K562 (cell line): ENCODE data around the gene DDIT3. TPM values are rescaled to one million over a fixed set of nuclear protein-coding genes. Genes with fewer than 3 reads are reported as not detected.

Experiments used
- ATAC-seq: fragments of 200-7000 bp; cut with Tn5 transposase; 3 replicates; pipeline ENCODE4 v1.9.1; 2020; ENCODE audit warnings: moderate library complexity
- BruUV-seq: library from RNA; stranded (reverse); fragments of 400-500 nt; replicated peaks from 2 replicates; lab custom pipeline; 2021; lab: Mats Ljungman, UMichigan
- CTCF ChIA-PET: fragments of 300-600 bp; formaldehyde crosslinking; extraction: SDS; loops from one replicate; lab custom pipeline; 2021; ENCODE audit warnings: low intra/inter-chr PET ratio; lab: Yijun Ruan, JAX
- POLR2A ChIA-PET: fragments of 300-600, 350-650 bp; sonication (Branson Sonifier 250); formaldehyde crosslinking; extraction: SDS; loops from one replicate; lab custom pipeline; 2021; ENCODE audit warnings: antibody characterized with exemption, inconsistent platforms; lab: Yijun Ruan, JAX
- DNase-seq, 4 experiments: peaks; one replicate each; pipeline versions ENCODE4 v3.0.0 to v3.0.0-alpha.2; 2011 to 2018; ENCODE audit warnings: low spot score in 3 of 4, mixed read lengths in 3 of 4; ENCODE audit errors: extremely low read depth in 1 of 4
- FAIRE-seq: peaks from 2 replicates; lab custom pipeline; 2011; peaks lifted over from hg19 to GRCh38; lab: Jason Lieb, UNC
- H2AFZ ChIP-seq: 2 replicates; pipeline ENCODE4 v1.6.0; 2011; ENCODE audit warnings: low read depth, low read length, control low read depth, inconsistent platforms
- H3K27ac ChIP-seq: fragments of 200-600 bp; 3 replicates; pipeline ENCODE4 v1.8.0; 2011; ENCODE audit warnings: low read depth, mild to moderate bottlenecking, control low read depth, inconsistent platforms, low read length, moderate library complexity, mixed read lengths; ENCODE audit errors: extremely low read depth
- H3K27me3 ChIP-seq, 2 experiments: fragments of 300-600 bp in 1 of 2; 2 replicates in 1 of 2; 3 replicates in 1 of 2; pipeline versions ENCODE4 v1.6.0 to v1.8.0; 2011; ENCODE audit warnings: inconsistent platforms in 2 of 2, low read length in 2 of 2, mild to moderate bottlenecking in 1 of 2, mixed read lengths in 1 of 2, moderate library complexity in 1 of 2; ENCODE audit not compliant: control insufficient read depth in 2 of 2, insufficient read depth in 2 of 2
- H3K36me3 ChIP-seq: fragments of 300-600 bp; 3 replicates; pipeline ENCODE4 v1.8.0; 2011; ENCODE audit warnings: mild to moderate bottlenecking, low read length, inconsistent platforms; ENCODE audit not compliant: control insufficient read depth, insufficient read depth
- H3K4me1 ChIP-seq, 2 experiments: fragments of 200-600 bp in 1 of 2; replicated peaks in 1 of 2; 2 replicates in 1 of 2; 3 replicates in 1 of 2; pipeline versions ENCODE4 v1.5.1 to v1.8.0; 2011; ENCODE audit warnings: inconsistent platforms in 2 of 2, low read length in 2 of 2, mild to moderate bottlenecking in 1 of 2, mixed read lengths in 1 of 2, moderate library complexity in 1 of 2; ENCODE audit not compliant: control insufficient read depth in 2 of 2, insufficient read depth in 2 of 2
- H3K4me2 ChIP-seq: 2 replicates; pipeline ENCODE4 v1.6.1; 2011; ENCODE audit warnings: low read length, control low read depth, inconsistent platforms, mixed read lengths; ENCODE audit not compliant: insufficient read depth
- H3K4me3 ChIP-seq: fragments of 200-600 bp; sonication (generic), shearing (Covaris generic); 2 replicates; pipeline ENCODE4 v1.5.1; 2016; ENCODE audit warnings: control low read depth, inconsistent platforms
- H3K79me2 ChIP-seq: fragments of 200-600 bp; 3 replicates; pipeline ENCODE4 v1.8.0; 2011; ENCODE audit warnings: low read length, inconsistent platforms; ENCODE audit not compliant: control insufficient read depth, insufficient read depth
- H3K9ac ChIP-seq, 2 experiments: 2 replicates each; pipeline versions ENCODE4 v1.6.0 to v1.6.1; 2011; ENCODE audit warnings: low read depth in 2 of 2, low read length in 2 of 2, control low read depth in 1 of 2, inconsistent platforms in 1 of 2, mild to moderate bottlenecking in 1 of 2, mixed read lengths in 1 of 2; ENCODE audit not compliant: insufficient read depth in 1 of 2
- H3K9me1 ChIP-seq: one replicate; pipeline ENCODE4 v1.6.0; 2011; ENCODE audit warnings: inconsistent platforms, mild to moderate bottlenecking, low read length, moderate library complexity; ENCODE audit not compliant: control insufficient read depth, insufficient read depth
- H3K9me3 ChIP-seq: replicated peaks from 2 replicates; pipeline ENCODE4 v1.5.1; 2011; ENCODE audit warnings: low read depth, low read length, inconsistent platforms; ENCODE audit not compliant: control insufficient read depth, insufficient read depth
- H4K20me1 ChIP-seq: replicated peaks from 2 replicates; pipeline ENCODE4 v1.6.1; 2011; ENCODE audit warnings: low read length, inconsistent platforms, mixed read lengths; ENCODE audit not compliant: control insufficient read depth, insufficient read depth
- ELF1 ChIP-seq: fragments of 200-800 bp; sonication (Bioruptor generic); IDR thresholded peaks from 2 replicates; pipeline ENCODE4 v1.6.1; 2016; ENCODE audit warnings: missing genetic modification characterization, missing compliant biosample characterization
- KAT2B ChIP-seq: IDR thresholded peaks from one replicate; pipeline ENCODE4 v1.6.1; 2012; ENCODE audit warnings: low read depth, mild to moderate bottlenecking, control low read depth, inconsistent platforms, low read length, moderate library complexity
- MECOM ChIP-seq: fragments of 250-450 bp; sonication (Bioruptor Pico); IDR thresholded peaks from 2 replicates; pipeline ENCODE4 v1.8.0; 2022; ENCODE audit warnings: inconsistent platforms
- ZBED1 ChIP-seq: IDR thresholded peaks from 2 replicates; pipeline ENCODE4 v1.6.1; 2014
- ZNF57 ChIP-seq: fragments of 450-650 bp; formaldehyde crosslinking; IDR thresholded peaks from 2 replicates; pipeline ENCODE4 v1.4.0; 2020; ENCODE audit warnings: mild to moderate bottlenecking, moderate library complexity
- WGBS: fragments of 100-300 bp; shearing (Covaris generic); methylation state at CpG from one replicate; pipeline ENCODE4 v1.1.6; 2016; ENCODE audit warnings: low coverage, mixed read lengths; ENCODE audit not compliant: insufficient coverage; ENCODE audit errors: missing lambda C conversion rate; 5-methylcytosine and 5-hydroxymethylcytosine counted together
- in situ Hi-C: fragments of 300-500 bp; cut with MboI; formaldehyde crosslinking; loops from 4 replicates; pipeline ENCODE4 v1.15.0; 2018; ENCODE audit warnings: inconsistent platforms, mixed read lengths
- intact Hi-C: fragments of 100-400 bp; cut with micrococcal nuclease; formaldehyde crosslinking; loops from 2 replicates; pipeline ENCODE4 v1.14.2; 2022
- polyA plus RNA-seq, 8 experiments: library from polyadenylated mRNA; depleted of rRNA in 4 of 8; stranded (reverse) in 5 of 8; unstranded in 3 of 8; fragments of >200 nt; fragmentation: Nextera tagmentation in 2 of 8; fragmentation: Illumina TruSeq in 1 of 8; extraction: Ambion mirVana in 2 of 8; extraction: Trizol in 1 of 8; gene quantifications; 2 replicates each; pipeline versions ENCODE4 v1.2.1 to v1.2.3, GENCODE V29; 2011 to 2014; ENCODE audit warnings: inconsistent platforms in 1 of 8, missing spikeins in 1 of 8
- total RNA-seq, 7 experiments: library from RNA; depleted of rRNA in 6 of 7; stranded (reverse); fragments of >200 nt in 6 of 7; fragmentation: Illumina TruSeq in 2 of 7; extraction: Trizol in 2 of 7; gene quantifications; 2 replicates each; pipeline versions ENCODE4 v1.2.1 to v1.2.3, GENCODE V29; 2011 to 2021; ENCODE audit warnings: low replicate concordance in 1 of 7
- TF ChIP-seq, protein P1 (sequence below): fragments of 250-450 bp; sonication (Bioruptor Pico); IDR thresholded peaks from 2 replicates; pipeline ENCODE4 v1.8.0; 2022; ENCODE audit warnings: moderate library complexity, mild to moderate bottlenecking, inconsistent platforms
- TF ChIP-seq, protein P2 (sequence below): sonication (generic); formaldehyde crosslinking; IDR thresholded peaks from 2 replicates; pipeline ENCODE4 v1.8.0; 2022; ENCODE audit warnings: mild to moderate bottlenecking, missing genetic modification reagents
- TF ChIP-seq, protein P3 (sequence below), 3 experiments: fragments of 200-800 bp in 1 of 3; sonication (Bioruptor generic) in 1 of 3; sonication (generic) in 1 of 3; formaldehyde crosslinking in 1 of 3; IDR thresholded peaks; 2 replicates each; pipeline versions ENCODE4 v1.6.1 to v1.8.0; 2016 to 2022; ENCODE audit warnings: mild to moderate bottlenecking in 2 of 3, missing compliant biosample characterization in 2 of 3, missing genetic modification characterization in 2 of 3, missing genetic modification reagents in 1 of 3

Gene DDIT3
- total and polyA plus RNA-seq, 9 of the 15 experiments (the other 6 are each of a cell fraction or from before 2014, with no cell fraction given) = 59.1 to 272 (median 89.9) TPM

DNA sequence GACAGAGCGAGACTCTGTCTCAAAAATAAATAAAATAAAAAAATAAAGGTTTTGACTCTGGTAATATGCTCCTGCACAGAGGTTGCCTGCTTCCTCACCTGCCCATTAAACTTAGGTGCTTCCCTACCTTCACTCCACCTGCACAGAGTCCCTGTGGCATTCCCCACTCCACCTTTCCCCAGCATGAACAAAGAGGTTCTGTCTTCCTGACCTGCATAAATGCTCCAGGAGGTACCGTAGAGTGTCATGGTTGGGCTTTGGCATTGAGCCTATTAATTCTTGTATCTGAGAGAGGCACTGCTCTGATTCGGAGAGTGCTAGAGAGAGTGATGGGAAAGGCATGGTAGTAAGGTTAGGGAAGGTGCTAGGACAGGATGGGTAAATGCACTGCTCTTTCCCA, 46.9 kb downstream of the DDIT3 start:
- POLR2A ChIA-PET = interaction anchor here (0.7 to 1.6 kb wide), 3 partner anchors 8 to 15 kb away, joined by 3 to 7 read pairs (median 5); no protein-coding TSS in a partner anchor
- no peaks in the 10 kb centered on the region for H3K36me3 ChIP-seq
- ATAC-seq (no peak), DNase-seq (no peak), FAIRE-seq (no peak)
- H3K4me3 ChIP-seq = no peak overlapping the region
- in situ Hi-C loops = no loop called here
- TF ChIP-seq MECOM (CRISPR knock-in tag) (no peak), ELF1 (tag) (no peak), ZNF57 (CRISPR knock-in tag) (no peak), ZBED1 (no peak), KAT2B (no peak)
- TF ChIP-seq, protein P1, sequence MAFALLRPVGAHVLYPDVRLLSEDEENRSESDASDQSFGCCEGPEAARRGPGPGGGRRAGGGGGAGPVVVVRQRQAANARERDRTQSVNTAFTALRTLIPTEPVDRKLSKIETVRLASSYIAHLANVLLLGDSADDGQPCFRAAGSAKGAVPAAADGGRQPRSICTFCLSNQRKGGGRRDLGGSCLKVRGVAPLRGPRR (CRISPR knock-in tag) = no peak
- TF ChIP-seq, protein P2, sequence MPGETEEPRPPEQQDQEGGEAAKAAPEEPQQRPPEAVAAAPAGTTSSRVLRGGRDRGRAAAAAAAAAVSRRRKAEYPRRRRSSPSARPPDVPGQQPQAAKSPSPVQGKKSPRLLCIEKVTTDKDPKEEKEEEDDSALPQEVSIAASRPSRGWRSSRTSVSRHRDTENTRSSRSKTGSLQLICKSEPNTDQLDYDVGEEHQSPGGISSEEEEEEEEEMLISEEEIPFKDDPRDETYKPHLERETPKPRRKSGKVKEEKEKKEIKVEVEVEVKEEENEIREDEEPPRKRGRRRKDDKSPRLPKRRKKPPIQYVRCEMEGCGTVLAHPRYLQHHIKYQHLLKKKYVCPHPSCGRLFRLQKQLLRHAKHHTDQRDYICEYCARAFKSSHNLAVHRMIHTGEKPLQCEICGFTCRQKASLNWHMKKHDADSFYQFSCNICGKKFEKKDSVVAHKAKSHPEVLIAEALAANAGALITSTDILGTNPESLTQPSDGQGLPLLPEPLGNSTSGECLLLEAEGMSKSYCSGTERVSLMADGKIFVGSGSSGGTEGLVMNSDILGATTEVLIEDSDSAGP (CRISPR knock-in tag) = no peak
- TF ChIP-seq, protein P3, sequence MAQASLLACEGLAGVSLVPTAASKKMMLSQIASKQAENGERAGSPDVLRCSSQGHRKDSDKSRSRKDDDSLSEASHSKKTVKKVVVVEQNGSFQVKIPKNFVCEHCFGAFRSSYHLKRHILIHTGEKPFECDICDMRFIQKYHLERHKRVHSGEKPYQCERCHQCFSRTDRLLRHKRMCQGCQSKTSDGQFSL (CRISPR knock-in tag; IDR thresholded peaks at IDR 0.05) = no peak
- TF ChIP-seq, protein P3 (tag; IDR thresholded peaks at IDR 0.05) = no peak
- no peaks in the 10 kb centered on the region for H3K9me3 ChIP-seq
- H3K79me2 ChIP-seq = no peaks in the 10 kb centered on the region
- H4K20me1 ChIP-seq = no peaks in the 10 kb centered on the region
- no peak overlapping the region for H3K27ac ChIP-seq
- peaks cover 36 to 48% of the 10 kb centered on the region in 2 experiments for H3K4me1 ChIP-seq
- H2AFZ ChIP-seq = no peak overlapping the region
- H3K27me3 ChIP-seq = peaks cover 6 to 27% of the 10 kb centered on the region in 2 experiments; a peak in 4 of 5 replicates
- H3K9ac ChIP-seq = no peak overlapping the region
- no peaks in the 10 kb centered on the region for H3K9me1 ChIP-seq
- CTCF ChIA-PET = no interaction called here
- WGBS = 39% methylated on average over 3 of the region's 3 CpGs
- no TSS peak for BruUV-seq
- H3K4me2 ChIP-seq = no peak overlapping the region
- intact Hi-C loops = no loop called here
